Activated naive CD4-positive, alpha-beta T cell treated with anti-CD3 and anti-CD28 coated beads for 36 hours (primary cell): ENCODE data around the gene SAXO1. TPM values are rescaled to one million over a fixed set of nuclear protein-coding genes. Genes with fewer than 3 reads are reported as not detected.
"Not testable (repeated sequence)": the region's sequence is repeated elsewhere in the genome, so short reads cannot be mapped to it uniquely, and the experiment has no call there.

Source experiments
- CTCF ChIA-PET: fragments of 350-600 bp; sonication (Branson Sonifier 250); formaldehyde crosslinking; loops from one replicate; lab custom pipeline; 2021; ENCODE audit warnings: antibody characterized with exemption; lab: Charles Lee
- DNase-seq: peaks from one replicate; pipeline ENCODE4 v3.0.0-alpha.2; 2020
- H3K27ac Mint-ChIP-seq: one replicate; pipeline ENCODE4 v1.8.0; 2021; ENCODE audit warnings: mild to moderate bottlenecking, mixed read lengths
- H3K27me3 Mint-ChIP-seq: one replicate; pipeline ENCODE4 v1.8.0; 2021; ENCODE audit warnings: low read depth, mixed read lengths
- H3K36me3 Mint-ChIP-seq: one replicate; pipeline ENCODE4 v1.8.0; 2021; ENCODE audit warnings: low read depth, mixed read lengths
- H3K4me1 Mint-ChIP-seq: one replicate; pipeline ENCODE4 v1.8.0; 2021; ENCODE audit warnings: low read depth, mixed read lengths
- H3K4me3 Mint-ChIP-seq: one replicate; pipeline ENCODE4 v1.8.0; 2021; ENCODE audit warnings: mild to moderate bottlenecking, moderate library complexity, mixed read lengths
- H3K9me3 Mint-ChIP-seq: one replicate; pipeline ENCODE4 v1.8.0; 2021; ENCODE audit warnings: mixed read lengths
- intact Hi-C: fragments of 100-400 bp; cut with micrococcal nuclease; formaldehyde crosslinking; loops from one replicate; pipeline ENCODE4 v1.15.1; 2023
- total RNA-seq, 2 experiments: library from RNA; stranded (reverse); gene quantifications; one replicate each; pipeline ENCODE4 v1.2.3, GENCODE V29; 2021

The SAXO1 gene
- total RNA-seq, 2 experiments from 2014 or later, result not detected

DNA sequence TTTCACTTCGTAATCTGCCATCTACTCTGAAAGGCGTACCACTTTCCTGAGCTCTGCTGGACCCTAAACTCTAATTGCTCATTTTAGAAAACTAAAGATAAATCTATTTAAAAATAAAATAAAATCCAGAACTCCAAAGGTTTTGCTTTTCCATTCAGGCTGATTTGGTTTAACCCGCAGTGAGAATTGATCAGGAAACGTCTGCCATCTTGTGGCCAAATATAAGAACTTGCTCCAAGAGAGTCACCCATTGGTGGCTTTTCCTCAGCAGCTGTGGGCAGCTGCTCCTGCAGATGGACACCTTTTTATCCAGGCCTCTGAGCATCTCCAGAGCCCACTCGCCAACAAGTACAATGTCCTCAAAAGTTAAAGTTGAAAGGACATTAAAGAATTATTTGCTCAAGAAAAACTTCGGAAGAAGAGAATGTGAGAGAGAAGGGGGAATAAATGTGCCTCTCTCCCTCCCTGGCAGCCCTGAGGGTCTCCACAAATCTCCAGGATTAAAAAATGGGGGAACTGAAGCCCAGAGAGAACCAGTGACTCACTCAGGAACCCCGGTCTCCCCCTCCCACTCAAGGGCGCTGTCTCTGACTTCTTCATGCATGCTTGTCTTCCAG is 4.1 kb downstream of the SAXO1 start:
- Mint-ChIP-seq H3K27me3 (peaks cover 10% of the 10 kb centered on the region), H3K36me3 (no peaks in the 10 kb centered on the region)
- intact Hi-C loops, result loop anchor here (1.0 to 5.0 kb wide), 4 partner anchors 586 to 1497 kb away; no protein-coding TSS in a partner anchor

DNA sequence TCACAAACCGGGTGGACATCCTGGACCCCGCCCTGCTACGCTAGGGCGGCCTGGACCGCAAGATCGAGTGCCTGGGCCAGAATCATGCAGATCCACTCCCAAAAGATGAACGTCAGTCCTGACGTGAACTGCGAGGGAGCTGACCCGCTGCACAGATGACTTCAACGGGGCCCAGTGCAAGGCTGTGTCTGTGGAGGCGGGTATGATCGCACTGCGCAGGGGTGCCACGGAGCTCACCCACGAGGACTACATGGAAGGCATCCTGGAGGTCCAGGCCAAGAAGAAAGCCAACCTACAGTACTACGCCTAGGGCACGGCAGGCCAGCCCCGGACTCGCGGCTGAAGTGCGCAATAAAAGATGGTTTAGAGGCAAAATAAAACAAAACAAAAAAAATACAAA is 5.2 kb downstream of the SAXO1 start:
- Mint-ChIP-seq H3K4me3 (no peak overlapping the region), H3K4me1 (peaks cover 7% of the 10 kb centered on the region)
- intact Hi-C loops, result loop anchor here (2.0 to 5.0 kb wide), 3 partner anchors 585 to 1496 kb away; no protein-coding TSS in a partner anchor

More for the DNA sequence above, 4.1 kb downstream of the SAXO1 start:
- CTCF ChIA-PET, result interaction anchor here (0.6 to 3.9 kb wide), 16 partner anchors 8 to 813 kb away, joined by 3 to 43 read pairs (median 4); partner anchors contain the start of gene RRAGA
- H3K4me3 Mint-ChIP-seq, result no peak overlapping the region
- no peaks in the 10 kb centered on the region for H3K9me3 Mint-ChIP-seq
- H3K4me1 Mint-ChIP-seq, result peaks cover 7% of the 10 kb centered on the region
- H3K27ac Mint-ChIP-seq, result no peak overlapping the region
- peak; percentile 54 for DNase-seq

DNA sequence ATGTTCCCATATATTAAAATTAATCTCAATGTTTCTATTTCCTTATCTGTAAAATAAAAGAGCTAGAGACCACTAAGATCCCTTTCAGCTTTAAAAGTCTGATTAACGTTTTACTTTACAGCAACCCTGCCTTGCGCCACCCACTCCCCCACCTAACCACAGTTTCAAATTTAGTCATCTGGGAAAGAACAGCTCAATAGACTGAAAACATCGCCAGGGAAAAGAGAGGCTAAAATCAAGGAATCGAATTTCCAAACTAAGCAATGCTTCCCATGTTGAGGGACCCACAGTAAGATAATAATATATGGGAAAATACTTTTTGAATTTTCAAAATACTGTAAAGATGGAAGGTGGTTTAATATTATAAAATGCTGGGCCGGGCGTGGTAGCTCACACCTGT is 6.6 kb downstream of the SAXO1 start:
- CTCF ChIA-PET, result interaction anchor here (0.9 to 3.9 kb wide), 4 partner anchors 11 to 770 kb away, joined by 3 to 43 read pairs (median 6); no protein-coding TSS in a partner anchor
- Mint-ChIP-seq H3K36me3 (no peaks in the 10 kb centered on the region), H3K4me1 (peaks cover 7% of the 10 kb centered on the region), H3K4me3 (no peak overlapping the region), H3K9me3 (no peaks in the 10 kb centered on the region), H3K27ac (no peak overlapping the region), H3K27me3 (peaks cover 10% of the 10 kb centered on the region)
- intact Hi-C loops, result loop anchor here (5.0 kb wide), 1 partner anchor 1494 kb away; no protein-coding TSS in a partner anchor
- no peak for DNase-seq

More for the DNA sequence above, 5.2 kb downstream of the SAXO1 start:
- Mint-ChIP-seq H3K27ac (no peak overlapping the region), H3K36me3 (no peaks in the 10 kb centered on the region), H3K9me3 (no peaks in the 10 kb centered on the region), H3K27me3 (peaks cover 10% of the 10 kb centered on the region)
- CTCF ChIA-PET, result interaction anchor here (0.6 to 3.9 kb wide), 9 partner anchors 19 to 894 kb away, joined by 3 to 43 read pairs (median 3); no protein-coding TSS in a partner anchor
- no peak for DNase-seq

DNA sequence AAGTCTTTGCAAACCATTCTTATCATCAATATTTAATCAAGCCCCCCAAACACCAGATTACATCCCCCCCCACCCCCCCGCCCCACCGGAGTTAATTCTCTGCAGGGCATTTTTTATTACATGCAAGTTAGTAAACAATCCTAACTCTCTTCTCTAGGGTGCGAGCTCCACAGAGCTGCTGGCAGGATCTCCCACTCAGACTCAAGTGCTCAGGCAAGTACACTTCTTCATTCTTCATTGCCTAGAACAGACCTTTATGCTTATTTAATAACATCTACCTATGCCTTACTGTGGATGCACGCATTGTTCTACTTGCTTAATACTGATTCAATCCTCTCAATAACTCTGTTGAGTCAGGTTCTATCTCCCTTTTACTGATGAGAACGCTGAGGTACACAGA is 9.9 kb downstream of the SAXO1 start:
- CTCF ChIA-PET, result no interaction called here
- no peak for DNase-seq
- H3K9me3 Mint-ChIP-seq, result no peaks in the 10 kb centered on the region
- H3K4me3 Mint-ChIP-seq, result no peak overlapping the region
- no peaks in the 10 kb centered on the region for H3K27me3 Mint-ChIP-seq
- H3K36me3 Mint-ChIP-seq, result no peaks in the 10 kb centered on the region
- H3K4me1 Mint-ChIP-seq, result peaks cover 6% of the 10 kb centered on the region
- intact Hi-C loops, result no loop called here
- H3K27ac Mint-ChIP-seq, result no peak overlapping the region

DNA sequence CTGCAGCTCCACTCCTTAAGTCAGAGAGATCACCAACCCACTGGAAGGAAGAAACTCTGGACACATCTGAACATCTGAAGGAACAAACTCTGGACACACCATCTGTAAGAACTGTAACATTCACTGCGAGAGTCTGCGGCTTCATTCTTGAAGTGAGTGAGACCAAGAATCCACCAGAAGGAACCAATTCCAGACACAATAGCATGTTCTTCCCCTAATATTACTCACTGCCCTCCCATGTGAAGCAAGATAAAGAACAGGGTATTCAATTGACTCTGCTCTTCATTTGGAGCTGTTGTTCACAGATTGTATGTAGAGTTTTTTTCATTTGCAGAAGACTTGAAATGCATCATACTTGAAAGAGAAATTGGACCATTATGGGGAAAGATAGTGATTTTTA is 10.8 kb downstream of the SAXO1 start:
- Mint-ChIP-seq H3K27ac (no peak overlapping the region), H3K4me3 (no peak overlapping the region), H3K27me3 (no peaks in the 10 kb centered on the region), H3K4me1 (peaks cover 6% of the 10 kb centered on the region), H3K9me3 (no peaks in the 10 kb centered on the region), H3K36me3 (no peaks in the 10 kb centered on the region)
- CTCF ChIA-PET, result interaction anchor here (1.0 to 1.8 kb wide), 2 partner anchors 152 to 276 kb away, joined by 3 to 6 read pairs; no protein-coding TSS in a partner anchor
- no peak for DNase-seq
- intact Hi-C loops, result no loop called here

DNA sequence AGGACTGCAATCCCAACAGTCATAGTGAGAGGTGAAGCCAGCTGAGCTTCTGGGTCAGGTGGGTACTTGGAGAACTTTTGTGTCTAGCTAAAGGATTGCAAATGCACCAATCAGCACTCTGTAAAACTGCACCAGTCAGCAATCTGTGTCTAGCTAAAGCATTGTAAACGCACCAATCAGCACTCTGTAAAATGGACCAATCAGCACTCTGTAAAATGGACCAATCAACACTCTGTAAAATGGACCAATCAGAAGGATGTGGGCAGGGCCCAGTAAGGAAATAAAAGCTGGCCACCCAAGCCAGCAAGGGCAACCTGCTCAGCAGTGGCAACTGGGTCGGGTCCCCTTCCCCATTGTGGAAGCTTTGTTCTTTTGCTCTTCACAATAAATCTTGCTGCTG is 11.4 kb downstream of the SAXO1 start:
- H3K4me3 Mint-ChIP-seq, DNase-seq, H3K27ac Mint-ChIP-seq, H3K4me1 Mint-ChIP-seq, intact Hi-C loops, H3K9me3 Mint-ChIP-seq, H3K27me3 Mint-ChIP-seq, H3K36me3 Mint-ChIP-seq: not testable (repeated sequence)
- CTCF ChIA-PET, result interaction anchor here (0.9 to 1.8 kb wide), 4 partner anchors 8 to 277 kb away, joined by 3 to 6 read pairs (median 4); no protein-coding TSS in a partner anchor

DNA sequence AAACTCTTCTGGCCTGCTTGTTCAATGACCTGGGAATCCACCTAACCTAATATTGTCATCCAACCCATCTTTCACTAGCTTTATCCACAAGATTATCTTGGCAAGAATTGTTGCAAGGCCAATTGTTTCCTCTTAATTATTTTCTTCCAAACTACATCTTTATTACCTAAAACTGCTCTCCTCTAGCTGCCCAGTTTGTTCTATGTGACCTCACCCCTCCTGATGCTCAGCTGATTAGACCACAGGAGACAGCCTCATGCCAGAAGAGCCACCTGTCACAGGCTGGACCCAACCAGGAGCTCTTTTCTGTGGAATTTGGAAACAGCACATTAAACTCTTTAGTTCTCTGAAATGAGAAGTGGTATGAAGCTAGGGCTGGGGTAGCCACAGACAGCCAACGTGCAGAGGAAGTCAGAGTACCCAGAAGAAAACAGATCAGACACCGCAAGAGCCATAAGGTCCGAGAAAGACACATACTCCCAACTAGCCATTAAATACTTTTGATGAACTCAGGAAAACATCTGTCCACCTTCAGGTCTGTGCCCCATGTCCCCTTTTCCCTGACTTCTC is 12.0 kb downstream of the SAXO1 start:
- intact Hi-C loops, result no loop called here
- DNase-seq, result no peak
- H3K4me3 Mint-ChIP-seq, result no peak overlapping the region
- H3K27me3 Mint-ChIP-seq, result no peaks in the 10 kb centered on the region
- H3K27ac Mint-ChIP-seq, result no peak overlapping the region
- no peaks in the 10 kb centered on the region for H3K4me1 Mint-ChIP-seq
- no peaks in the 10 kb centered on the region for H3K36me3 Mint-ChIP-seq
- no peaks in the 10 kb centered on the region for H3K9me3 Mint-ChIP-seq
- CTCF ChIA-PET, result interaction anchor here (0.9 to 1.8 kb wide), 4 partner anchors 9 to 277 kb away, joined by 3 to 6 read pairs (median 4); no protein-coding TSS in a partner anchor

DNA sequence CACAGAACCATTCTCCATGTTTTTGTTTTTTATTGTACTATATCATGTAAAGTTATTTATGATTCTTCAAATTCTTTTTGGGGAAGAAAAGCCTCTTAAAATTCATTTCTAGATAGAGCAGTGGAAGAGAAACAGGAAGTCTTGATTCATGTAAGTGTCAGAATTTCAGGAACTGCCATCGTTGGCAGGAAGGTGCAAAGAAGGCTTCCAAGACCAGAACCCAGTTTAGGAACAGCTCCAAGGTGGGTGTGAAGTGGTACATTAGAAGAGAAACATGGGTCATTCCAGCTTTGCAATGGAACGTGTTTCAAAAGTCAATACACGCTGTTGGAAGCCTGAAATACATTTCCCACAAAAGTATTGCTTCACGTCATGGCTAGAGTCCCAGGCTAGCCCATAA is 14.8 kb downstream of the SAXO1 start:
- Mint-ChIP-seq H3K27me3 (no peaks in the 10 kb centered on the region), H3K9me3 (no peaks in the 10 kb centered on the region), H3K27ac (no peak overlapping the region), H3K36me3 (no peaks in the 10 kb centered on the region), H3K4me1 (no peaks in the 10 kb centered on the region), H3K4me3 (no peak overlapping the region)
- CTCF ChIA-PET, result interaction anchor here (0.7 kb wide), 1 partner anchor 218 kb away, joined by 3 read pairs; no protein-coding TSS in a partner anchor
- no peak for DNase-seq
- intact Hi-C loops, result no loop called here

DNA sequence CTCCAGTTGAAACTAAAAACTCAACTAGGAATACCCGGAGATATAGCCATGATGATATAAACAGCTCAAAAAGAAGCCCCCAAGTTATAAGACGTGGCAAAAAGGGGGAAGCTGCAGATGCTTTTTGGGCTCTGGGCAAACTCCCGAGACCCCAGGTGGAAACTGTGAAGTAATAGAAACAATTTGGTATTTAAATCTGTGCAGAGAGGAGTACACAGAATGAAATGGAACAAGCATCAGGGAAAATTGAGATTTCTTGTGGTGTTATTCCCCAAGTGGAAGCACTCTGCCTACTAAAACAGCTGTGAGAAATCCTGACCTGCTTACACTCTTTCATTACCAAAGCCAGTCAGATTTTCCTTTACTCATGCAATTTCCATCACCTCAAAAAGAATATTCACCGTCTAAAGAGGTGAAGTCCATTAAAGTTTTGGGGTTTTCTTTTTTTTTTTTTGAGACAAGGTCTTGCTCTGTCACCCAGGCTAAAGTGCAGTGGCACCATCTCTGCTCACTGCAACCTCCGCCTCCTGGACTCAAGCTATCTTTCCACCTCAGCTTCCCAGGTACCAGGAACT is 23.5 kb downstream of the SAXO1 start:
- Mint-ChIP-seq H3K27me3 (no peaks in the 10 kb centered on the region), H3K27ac (no peak overlapping the region), H3K9me3 (no peaks in the 10 kb centered on the region), H3K36me3 (no peaks in the 10 kb centered on the region), H3K4me3 (no peak overlapping the region), H3K4me1 (no peaks in the 10 kb centered on the region)
- CTCF ChIA-PET, result interaction anchor here (0.6 to 0.9 kb wide), 2 partner anchors 40 to 411 kb away, joined by 3 read pairs; partner anchors contain the start of gene RRAGA
- DNase-seq, result no peak
- intact Hi-C loops, result no loop called here

DNA sequence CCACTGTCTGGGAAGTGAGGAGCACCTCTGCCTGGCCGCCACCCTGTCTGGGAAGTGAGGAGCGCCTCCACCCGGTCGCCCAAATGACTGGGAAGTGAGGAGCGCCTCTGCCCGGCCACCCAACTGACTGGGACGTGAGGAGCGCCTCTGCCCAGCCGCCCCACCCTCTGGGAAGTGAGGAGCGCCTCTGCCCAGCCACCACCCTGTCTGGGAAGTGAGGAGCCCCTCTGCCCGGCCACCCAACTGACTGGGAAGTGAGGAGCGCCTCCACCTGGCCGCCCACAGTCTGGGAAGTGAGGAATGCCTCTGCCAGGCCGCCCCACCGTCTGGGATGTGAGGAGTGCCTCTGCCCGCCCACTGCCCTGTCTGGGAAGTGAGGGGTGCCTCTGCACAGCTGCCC is 32.9 kb downstream of the SAXO1 start:
- Mint-ChIP-seq H3K4me1 (no peaks in the 10 kb centered on the region), H3K27me3 (peaks cover 4% of the 10 kb centered on the region), H3K9me3 (peaks cover 8% of the 10 kb centered on the region), H3K36me3 (no peaks in the 10 kb centered on the region), H3K27ac (no peak overlapping the region), H3K4me3 (no peak overlapping the region)
- intact Hi-C loops, result no loop called here
- CTCF ChIA-PET, result no interaction called here
- DNase-seq, result no peak

DNA sequence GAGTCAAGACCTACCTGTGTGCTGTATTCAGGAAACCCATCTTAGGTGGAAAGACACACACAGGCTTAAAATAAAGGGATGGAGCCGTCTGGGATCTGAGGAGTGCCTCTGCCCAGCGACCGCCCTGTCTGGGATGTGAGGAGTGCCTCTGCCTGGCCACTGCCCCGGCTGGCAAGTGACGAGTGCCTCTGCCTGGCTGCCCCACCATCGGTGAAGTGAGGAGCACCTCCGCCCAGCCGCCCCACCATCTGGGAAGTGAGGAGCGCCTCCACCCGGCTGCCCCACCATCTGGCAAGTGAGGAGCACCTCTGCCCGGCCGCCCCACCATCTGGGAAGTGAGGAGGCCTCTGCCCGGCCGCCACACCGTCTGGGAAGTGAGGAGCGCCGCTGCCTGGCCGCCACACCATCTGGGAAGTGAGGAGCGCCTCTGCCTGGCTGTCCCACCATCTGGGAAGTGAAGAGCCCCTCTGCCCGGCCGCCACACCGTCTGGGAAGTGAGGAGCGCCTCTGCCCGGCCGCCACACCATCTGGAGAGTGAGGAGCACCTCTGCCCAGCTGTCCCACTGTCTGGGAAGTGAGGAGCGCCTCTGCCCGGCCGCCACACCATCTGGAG is 33.7 kb downstream of the SAXO1 start:
- no peaks in the 10 kb centered on the region for H3K36me3 Mint-ChIP-seq
- H3K27me3 Mint-ChIP-seq, result peaks cover 4% of the 10 kb centered on the region
- H3K27ac Mint-ChIP-seq, result no peak overlapping the region
- DNase-seq, result no peak
- no peaks in the 10 kb centered on the region for H3K4me1 Mint-ChIP-seq
- intact Hi-C loops, result no loop called here
- no peak overlapping the region for H3K4me3 Mint-ChIP-seq
- CTCF ChIA-PET, result no interaction called here
- peaks cover 8% of the 10 kb centered on the region for H3K9me3 Mint-ChIP-seq

DNA sequence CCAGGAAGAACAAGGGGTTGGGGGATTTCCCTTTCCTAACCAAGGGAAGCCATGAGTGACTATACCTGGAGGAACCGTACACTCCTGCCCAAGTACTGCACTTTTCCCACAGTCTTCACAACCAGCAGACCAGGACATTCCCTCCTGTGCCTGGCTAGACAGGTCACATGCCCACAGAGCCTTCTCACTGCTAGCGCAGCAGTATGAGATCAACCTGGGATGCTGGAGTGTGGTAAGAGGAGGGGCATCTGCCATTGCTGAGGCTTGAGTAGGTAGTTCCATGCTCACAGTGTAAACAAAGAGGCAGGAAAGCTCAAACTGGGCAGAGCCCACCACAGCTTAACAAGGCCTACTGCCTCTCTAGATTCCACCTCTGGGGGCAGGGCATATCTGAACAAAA is 35.9 kb downstream of the SAXO1 start:
- peaks cover 4% of the 10 kb centered on the region for H3K27me3 Mint-ChIP-seq
- H3K9me3 Mint-ChIP-seq, result peaks cover 3% of the 10 kb centered on the region
- intact Hi-C loops, result no loop called here
- no peaks in the 10 kb centered on the region for H3K4me1 Mint-ChIP-seq
- no peak for DNase-seq
- H3K27ac Mint-ChIP-seq, result no peak overlapping the region
- no peaks in the 10 kb centered on the region for H3K36me3 Mint-ChIP-seq
- CTCF ChIA-PET, result no interaction called here
- H3K4me3 Mint-ChIP-seq, result no peak overlapping the region
